SK-N-MC (cell line): Measurements from ENCODE around the gene TMEM259.

Source experiments
- DNase-seq: peaks from one replicate; pipeline ENCODE4 v3.0.0-alpha.2; 2011; ENCODE audit warnings: low read depth, low spot score
- H3K27ac ChIP-seq: fragments of 200-600 bp; sonication (generic); 2 replicates; pipeline ENCODE4 v1.5.1; 2016; ENCODE audit warnings: mixed run types
- H3K36me3 ChIP-seq: fragments of 200-600 bp; sonication (generic); 2 replicates; pipeline ENCODE4 v1.6.1; 2017; ENCODE audit warnings: antibody characterized with exemption, low read length, mixed read lengths; ENCODE audit not compliant: insufficient read depth
- H3K4me3 ChIP-seq: fragments of 200-600 bp; sonication (generic); 2 replicates; pipeline ENCODE4 v1.5.1; 2016
- H3K9ac ChIP-seq: fragments of 200-600 bp; sonication (generic); 2 replicates; pipeline ENCODE4 v1.8.0; 2017; ENCODE audit warnings: mixed run types, mixed read lengths; ENCODE audit not compliant: insufficient read length
- H3K9me3 ChIP-seq: fragments of 200-600 bp; sonication (generic); 2 replicates; pipeline ENCODE4 v1.6.1; 2017; ENCODE audit warnings: low read depth, mild to moderate bottlenecking, antibody characterized with exemption, low read length, moderate library complexity, mixed read lengths
- EZH2 ChIP-seq: fragments of 200-600 bp; sonication (generic); IDR thresholded peaks from one replicate; pipeline ENCODE4 v1.6.1; 2017; ENCODE audit warnings: antibody characterized with exemption
- FOXP2 ChIP-seq: optimal IDR thresholded peaks from 2 replicates; pipeline ENCODE3; 2011; ENCODE audit warnings: mild to moderate bottlenecking, moderate library complexity; ENCODE audit not compliant: insufficient read depth; ENCODE audit errors: extremely low read length, control extremely low read depth
- POLR2AphosphoS5 ChIP-seq: IDR thresholded peaks from 2 replicates; pipeline ENCODE4 v1.6.1; 2012; ENCODE audit warnings: mild to moderate bottlenecking, low read depth, low read length, borderline replicate concordance

Gene TMEM259

DNA sequence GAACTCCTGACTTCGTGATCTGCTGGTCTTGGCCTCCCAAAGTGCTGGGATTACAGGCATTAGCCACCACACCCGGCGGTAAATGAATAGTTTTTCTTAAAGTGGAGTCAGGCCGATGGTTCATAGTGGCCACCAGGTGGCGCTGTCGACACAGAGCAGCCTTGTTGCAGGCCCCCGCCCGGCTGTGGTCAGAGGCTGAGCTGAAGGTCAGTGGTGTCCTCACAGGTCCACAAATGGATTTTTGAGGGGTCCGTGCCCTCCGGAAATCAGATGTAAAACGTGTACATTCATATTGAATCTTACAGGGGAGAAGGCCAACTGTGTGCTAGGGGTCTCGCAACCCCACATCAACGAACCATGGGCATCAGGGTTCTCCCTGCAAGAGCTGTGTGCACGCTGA, 50.2 kb downstream of the TMEM259 start:
- H3K9me3 ChIP-seq = no peaks in the 10 kb centered on the region
- no peak overlapping the region for H3K27ac ChIP-seq
- H3K9ac ChIP-seq = no peak overlapping the region
- no peak overlapping the region for H3K4me3 ChIP-seq
- TF ChIP-seq FOXP2 (no peak), EZH2 (no peak), POLR2AphosphoS5 (no peak)
- H3K36me3 ChIP-seq = peaks cover 24% of the 10 kb centered on the region
- DNase-seq = no peak

DNA sequence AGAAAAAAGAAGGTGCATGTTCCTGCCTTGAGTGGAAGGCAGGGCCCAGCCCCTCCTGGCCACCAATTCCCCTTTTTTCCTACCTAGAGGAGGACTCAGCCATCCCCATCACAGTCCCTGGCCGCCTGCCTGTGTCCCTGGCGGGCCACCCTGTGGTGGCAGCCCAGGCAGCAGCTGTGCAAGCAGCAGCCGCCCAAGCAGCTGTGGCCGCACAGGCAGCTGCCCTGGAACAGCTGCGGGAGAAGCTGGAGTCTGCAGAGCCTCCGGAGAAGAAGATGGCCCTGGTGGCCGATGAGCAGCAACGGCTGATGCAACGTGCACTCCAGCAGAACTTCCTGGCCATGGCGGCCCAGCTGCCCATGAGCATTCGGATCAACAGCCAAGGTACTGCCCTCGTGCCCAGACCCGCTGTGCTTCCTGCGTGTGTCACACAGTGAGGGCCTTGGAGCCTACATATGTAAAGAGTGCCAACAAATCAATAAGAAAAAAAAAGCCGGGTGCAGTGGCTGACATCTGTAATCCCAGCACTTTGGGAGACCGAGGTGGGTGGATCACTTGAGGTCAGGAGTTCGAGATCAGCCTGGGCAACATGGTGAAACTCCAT, 54.3 kb downstream of the TMEM259 start:
- TF ChIP-seq POLR2AphosphoS5 (no peak), FOXP2 (no peak)
- no peaks in the 10 kb centered on the region for H3K9me3 ChIP-seq
- no peak overlapping the region for H3K4me3 ChIP-seq
- DNase-seq = no peak
- H3K36me3 ChIP-seq = peaks cover 31% of the 10 kb centered on the region
- no peak overlapping the region for H3K27ac ChIP-seq
- no peak overlapping the region for H3K9ac ChIP-seq

DNA sequence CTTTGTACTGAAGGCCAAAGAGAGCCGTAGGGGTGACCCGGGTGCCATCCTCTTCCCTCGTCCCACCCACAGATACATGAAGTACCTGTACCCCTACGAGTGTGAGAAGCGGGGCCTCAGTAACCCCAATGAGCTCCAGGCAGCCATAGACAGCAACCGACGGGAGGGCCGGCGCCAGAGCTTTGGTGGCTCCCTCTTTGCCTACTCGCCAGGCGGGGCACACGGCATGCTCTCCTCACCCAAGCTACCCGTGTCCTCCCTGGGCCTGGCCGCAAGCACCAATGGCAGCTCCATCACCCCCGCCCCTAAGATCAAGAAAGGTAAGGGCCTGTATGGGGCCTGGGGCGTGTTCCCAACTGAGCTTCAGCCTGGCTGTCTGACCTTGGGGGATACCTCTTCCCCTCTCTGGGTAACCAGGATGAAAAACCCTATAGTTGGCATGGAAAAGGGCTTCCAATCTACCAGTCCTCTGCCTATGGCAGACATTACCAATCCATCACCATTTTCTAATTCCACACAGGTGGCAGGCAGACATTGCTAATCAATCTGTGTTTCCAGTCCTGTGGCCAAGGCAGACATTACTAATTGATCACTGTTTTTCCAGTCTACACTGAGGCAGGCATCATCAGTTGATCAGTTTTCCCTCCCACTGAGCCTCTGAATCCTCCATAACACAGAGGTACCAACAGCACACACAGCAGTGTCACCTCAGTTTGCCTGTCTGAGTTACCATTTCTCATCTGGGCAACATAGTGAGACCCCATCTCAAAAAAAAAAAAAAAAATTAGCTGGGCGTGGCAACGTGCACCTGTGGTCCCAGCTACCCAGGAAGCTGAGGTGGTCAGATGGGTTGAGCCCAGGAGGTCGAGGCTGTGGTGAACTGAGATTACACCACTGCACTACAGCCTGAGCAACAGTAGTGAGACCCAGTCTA, 55.9 kb downstream of the TMEM259 start:
- H3K27ac ChIP-seq = no peak overlapping the region
- no peak overlapping the region for H3K9ac ChIP-seq
- peaks cover 20% of the 10 kb centered on the region for H3K36me3 ChIP-seq
- no peak for DNase-seq
- no peak for TF ChIP-seq EZH2
- TF ChIP-seq FOXP2 = no peak
- TF ChIP-seq POLR2AphosphoS5 = no peak
- no peaks in the 10 kb centered on the region for H3K9me3 ChIP-seq
- H3K4me3 ChIP-seq = no peak overlapping the region

DNA sequence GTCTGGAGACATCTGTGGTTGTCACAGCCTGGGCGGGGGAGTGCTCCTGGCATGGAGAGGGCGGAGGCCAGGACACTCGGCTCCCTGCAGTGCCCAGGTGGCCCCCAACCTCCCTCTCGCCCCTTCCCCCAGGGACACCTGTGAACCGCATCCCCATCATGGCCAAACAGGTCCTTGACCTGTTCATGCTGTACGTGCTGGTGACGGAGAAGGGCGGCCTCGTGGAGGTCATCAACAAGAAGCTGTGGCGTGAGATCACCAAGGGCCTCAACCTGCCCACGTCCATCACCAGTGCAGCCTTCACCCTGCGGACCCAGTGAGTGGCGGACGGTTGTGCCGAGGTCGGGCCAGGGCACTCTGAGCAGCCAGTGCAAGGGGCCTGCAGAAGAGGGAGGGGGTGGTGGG, 56.8 kb downstream of the TMEM259 start:
- H3K4me3 ChIP-seq = no peak overlapping the region
- TF ChIP-seq EZH2 (no peak), POLR2AphosphoS5 (no peak), FOXP2 (no peak)
- peaks cover 20% of the 10 kb centered on the region for H3K36me3 ChIP-seq

GRCh38 chr19:963486-963951, 57.4 kb downstream of the TMEM259 start:
- H3K9ac ChIP-seq = no peak overlapping the region
- H3K4me3 ChIP-seq = no peak overlapping the region
- H3K36me3 ChIP-seq = peaks cover 17% of the 10 kb centered on the region
- no peak for TF ChIP-seq FOXP2
- TF ChIP-seq EZH2 = no peak
- TF ChIP-seq POLR2AphosphoS5 = no peak
- no peak overlapping the region for H3K27ac ChIP-seq
- DNase-seq = no peak
- H3K9me3 ChIP-seq = no peaks in the 10 kb centered on the region

More for the DNA sequence above, 56.8 kb downstream of the TMEM259 start:
- H3K9me3 ChIP-seq = no peaks in the 10 kb centered on the region
- no peak overlapping the region for H3K9ac ChIP-seq
- DNase-seq = no peak
- H3K27ac ChIP-seq = no peak overlapping the region

- Histone ChIP-seq H3K27ac (no peak overlapping the region), H3K36me3 (peaks cover 14% of the 10 kb centered on the region), H3K9me3 (no peaks in the 10 kb centered on the region), H3K4me3 (no peak overlapping the region), H3K9ac (no peak overlapping the region)
- TF ChIP-seq EZH2 (no peak), POLR2AphosphoS5 (no peak), FOXP2 (no peak)
- no peak for DNase-seq
These were observed 58.1 kb downstream of the TMEM259 start for GRCh38 chr19:962683-963400.

- Histone ChIP-seq H3K36me3 (peaks cover 14% of the 10 kb centered on the region), H3K27ac (no peak overlapping the region)
- DNase-seq = no peak
These were observed 58.9 kb downstream of the TMEM259 start for GRCh38 chr19:961866-962620.

GRCh38 chr19:960601-960938, 60.4 kb downstream of the TMEM259 start:
- Histone ChIP-seq H3K9ac (no peak overlapping the region), H3K4me3 (no peak overlapping the region), H3K27ac (no peak overlapping the region), H3K9me3 (no peaks in the 10 kb centered on the region), H3K36me3 (peaks cover 10% of the 10 kb centered on the region)
- TF ChIP-seq EZH2 = no peak
- no peak for DNase-seq

More at GRCh38 chr19:961866-962620, 58.9 kb downstream of the TMEM259 start:
- H3K9ac ChIP-seq = no peak overlapping the region
- H3K4me3 ChIP-seq = no peak overlapping the region
- no peak for TF ChIP-seq FOXP2
- no peak for TF ChIP-seq POLR2AphosphoS5
- TF ChIP-seq EZH2 = no peak
- H3K9me3 ChIP-seq = no peaks in the 10 kb centered on the region
